ENCODE data around the gene ADGRD2.

ADGRD2 gene

GRCh38 chr9:124493794-124494479 is 43.7 kb downstream of the ADGRD2 start:
- no peak for DNase-seq (ENCODE audit: extremely low spot score, insufficient read length, low read depth)
- FAIRE-seq, result no peak

- FAIRE-seq, result no peak
- DNase-seq (ENCODE audit: extremely low spot score, insufficient read length, low read depth), result no peak
Measured at GRCh38 chr9:124495126-124496074, 45.1 kb downstream of the ADGRD2 start.

GRCh38 chr9:124496075-124496449 is 45.8 kb downstream of the ADGRD2 start:
- DNase-seq (ENCODE audit: extremely low spot score, insufficient read length, low read depth) (no peak), FAIRE-seq (no peak)

- no peak for FAIRE-seq
- no peak for DNase-seq (ENCODE audit: extremely low spot score, insufficient read length, low read depth)
Measured at GRCh38 chr9:124496463-124496862, 46.2 kb downstream of the ADGRD2 start.

- FAIRE-seq, result no peak
- DNase-seq (ENCODE audit: extremely low spot score, insufficient read length, low read depth), result no peak
Measured at GRCh38 chr9:124497441-124497840, 47.2 kb downstream of the ADGRD2 start.

GRCh38 chr9:124498040-124498439 is 47.8 kb downstream of the ADGRD2 start:
- FAIRE-seq (no peak), DNase-seq (ENCODE audit: extremely low spot score, insufficient read length, low read depth) (no peak)

GRCh38 chr9:124498499-124499146 is 48.4 kb downstream of the ADGRD2 start:
- FAIRE-seq, result no peak
- no peak for DNase-seq (ENCODE audit: extremely low spot score, insufficient read length, low read depth)

- peak; percentile 21 for FAIRE-seq
- no peak for DNase-seq (ENCODE audit: extremely low spot score, insufficient read length, low read depth)
Measured at GRCh38 chr9:124499216-124499615, 49.0 kb downstream of the ADGRD2 start.

- DNase-seq (ENCODE audit: extremely low spot score, insufficient read length, low read depth) (no peak), FAIRE-seq (no peak)
Measured at GRCh38 chr9:124500028-124500795, 50.0 kb downstream of the ADGRD2 start.

GRCh38 chr9:124500796-124501611 is 50.8 kb downstream of the ADGRD2 start:
- FAIRE-seq (no peak), DNase-seq (ENCODE audit: extremely low spot score, insufficient read length, low read depth) (no peak)

GRCh38 chr9:124501771-124502320 is 51.6 kb downstream of the ADGRD2 start:
- FAIRE-seq, result no peak
- DNase-seq (ENCODE audit: extremely low spot score, insufficient read length, low read depth), result no peak

GRCh38 chr9:124502711-124503702 is 52.8 kb downstream of the ADGRD2 start:
- FAIRE-seq, result no peak
- no peak for DNase-seq (ENCODE audit: extremely low spot score, insufficient read length, low read depth)

GRCh38 chr9:124503713-124504529 is 53.7 kb downstream of the ADGRD2 start:
- FAIRE-seq, result no peak
- no peak for DNase-seq (ENCODE audit: extremely low spot score, insufficient read length, low read depth)

GRCh38 chr9:124504530-124505005 is 54.3 kb downstream of the ADGRD2 start:
- no peak for DNase-seq (ENCODE audit: extremely low spot score, insufficient read length, low read depth)
- FAIRE-seq, result no peak

- FAIRE-seq (no peak), DNase-seq (ENCODE audit: extremely low spot score, insufficient read length, low read depth) (no peak)
Measured at GRCh38 chr9:124505006-124505900, 55.0 kb downstream of the ADGRD2 start.

- FAIRE-seq (no peak), DNase-seq (ENCODE audit: extremely low spot score, insufficient read length, low read depth) (no peak)
Measured at GRCh38 chr9:124505901-124506346, 55.7 kb downstream of the ADGRD2 start.
